ENCODE data around the gene PARD3.

Gene PARD3

GRCh38 chr10:34109952-34110702, 705.0 kb downstream of the PARD3 start:
- DNase-seq (ENCODE audit: insufficient read length, low spot score) (peak; percentile 20), FAIRE-seq (peak; percentile 82)

GRCh38 chr10:34109495-34109894, 705.6 kb downstream of the PARD3 start:
- FAIRE-seq (no peak), DNase-seq (ENCODE audit: insufficient read length, low spot score) (no peak)

GRCh38 chr10:34107626-34108516, 707.2 kb downstream of the PARD3 start:
- no peak for FAIRE-seq
- DNase-seq (ENCODE audit: insufficient read length, low spot score), result no peak

- DNase-seq (ENCODE audit: insufficient read length, low spot score), result no peak
- no peak for FAIRE-seq
These were observed 708.7 kb downstream of the PARD3 start for GRCh38 chr10:34106356-34106885.

GRCh38 chr10:34104829-34105572, 710.1 kb downstream of the PARD3 start:
- no peak for FAIRE-seq
- DNase-seq (ENCODE audit: insufficient read length, low spot score), result no peak

- no peak for FAIRE-seq
- DNase-seq (ENCODE audit: insufficient read length, low spot score), result no peak
These were observed 712.1 kb downstream of the PARD3 start for GRCh38 chr10:34102893-34103506.

GRCh38 chr10:34102237-34102673, 712.8 kb downstream of the PARD3 start:
- DNase-seq (ENCODE audit: insufficient read length, low spot score) (no peak), FAIRE-seq (no peak)

GRCh38 chr10:34101001-34101400, 714.1 kb downstream of the PARD3 start:
- DNase-seq (ENCODE audit: insufficient read length, low spot score), result no peak
- FAIRE-seq, result peak; percentile 67

GRCh38 chr10:34098821-34099567, 716.1 kb downstream of the PARD3 start:
- FAIRE-seq (no peak), DNase-seq (ENCODE audit: insufficient read length, low spot score) (no peak)

- DNase-seq (ENCODE audit: insufficient read length, low spot score) (no peak), FAIRE-seq (no peak)
These were observed 717.4 kb downstream of the PARD3 start for GRCh38 chr10:34097682-34098081.

- FAIRE-seq (no peak), DNase-seq (ENCODE audit: insufficient read length, low spot score) (no peak)
These were observed 720.1 kb downstream of the PARD3 start for GRCh38 chr10:34094961-34095360.

GRCh38 chr10:34094146-34094696, 720.9 kb downstream of the PARD3 start:
- FAIRE-seq (no peak), DNase-seq (ENCODE audit: insufficient read length, low spot score) (no peak)

- DNase-seq (ENCODE audit: insufficient read length, low spot score), result no peak
- FAIRE-seq, result no peak
These were observed 722.2 kb downstream of the PARD3 start for GRCh38 chr10:34092891-34093290.

- FAIRE-seq (no peak), DNase-seq (ENCODE audit: insufficient read length, low spot score) (no peak)
These were observed 723.4 kb downstream of the PARD3 start for GRCh38 chr10:34091635-34092195.

GRCh38 chr10:34089253-34089652, 725.8 kb downstream of the PARD3 start:
- no peak for DNase-seq (ENCODE audit: insufficient read length, low spot score)
- peak; percentile 40 for FAIRE-seq

- DNase-seq (ENCODE audit: insufficient read length, low spot score) (no peak), FAIRE-seq (no peak)
These were observed 726.8 kb downstream of the PARD3 start for GRCh38 chr10:34088208-34088794.

GRCh38 chr10:34087095-34087418, 728.0 kb downstream of the PARD3 start:
- FAIRE-seq, result no peak
- no peak for DNase-seq (ENCODE audit: insufficient read length, low spot score)

- FAIRE-seq (no peak), DNase-seq (ENCODE audit: insufficient read length, low spot score) (no peak)
These were observed 731.5 kb downstream of the PARD3 start for GRCh38 chr10:34083567-34083966.

GRCh38 chr10:34081948-34082347, 733.1 kb downstream of the PARD3 start:
- FAIRE-seq, result no peak
- peak; percentile 26 for DNase-seq (ENCODE audit: insufficient read length, low spot score)
